Measurements from ENCODE around the gene AP3M1.
"Not testable (repeated sequence)": the region's sequence is repeated elsewhere in the genome, so short reads cannot be mapped to it uniquely, and the experiment has no call there.

Gene AP3M1, protein sequence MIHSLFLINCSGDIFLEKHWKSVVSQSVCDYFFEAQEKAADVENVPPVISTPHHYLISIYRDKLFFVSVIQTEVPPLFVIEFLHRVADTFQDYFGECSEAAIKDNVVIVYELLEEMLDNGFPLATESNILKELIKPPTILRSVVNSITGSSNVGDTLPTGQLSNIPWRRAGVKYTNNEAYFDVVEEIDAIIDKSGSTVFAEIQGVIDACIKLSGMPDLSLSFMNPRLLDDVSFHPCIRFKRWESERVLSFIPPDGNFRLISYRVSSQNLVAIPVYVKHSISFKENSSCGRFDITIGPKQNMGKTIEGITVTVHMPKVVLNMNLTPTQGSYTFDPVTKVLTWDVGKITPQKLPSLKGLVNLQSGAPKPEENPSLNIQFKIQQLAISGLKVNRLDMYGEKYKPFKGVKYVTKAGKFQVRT

DNA sequence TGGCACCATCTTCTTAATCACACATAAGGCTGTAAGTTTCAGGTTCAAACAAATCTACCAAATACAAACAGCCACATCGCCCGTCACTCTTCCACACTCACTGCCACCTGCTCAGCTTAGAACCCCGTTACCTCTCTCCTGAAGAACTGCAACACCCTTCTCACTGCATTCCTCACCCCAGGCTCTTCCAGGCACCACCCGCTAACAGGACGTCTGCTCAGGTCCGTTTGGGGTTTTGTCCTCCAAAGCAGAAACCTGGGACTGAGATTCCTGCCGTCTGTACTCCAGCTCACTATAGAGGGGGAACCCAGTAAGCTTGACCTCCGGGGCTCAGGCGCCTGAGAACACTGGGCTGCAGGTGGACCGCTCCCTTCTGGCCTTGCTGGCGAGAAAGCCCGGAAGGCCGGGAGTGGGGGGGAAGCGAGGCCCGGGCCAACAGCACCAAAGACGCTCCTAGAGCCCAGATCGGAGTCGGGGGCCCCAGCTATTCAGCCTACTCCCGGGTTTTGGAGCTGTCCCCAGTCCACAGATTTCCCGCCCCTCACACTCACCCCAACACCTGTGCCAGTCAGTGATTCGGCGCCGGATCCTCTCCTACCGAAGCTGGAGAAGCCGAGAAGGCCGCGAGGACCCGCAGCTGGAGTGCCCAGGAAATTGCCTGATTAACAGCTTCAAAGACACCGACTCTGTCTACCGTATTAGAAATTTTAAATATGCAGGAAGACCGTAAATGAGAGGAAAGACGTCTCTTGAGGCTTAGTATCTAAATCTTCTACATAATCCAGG is at the start of gene AP3M1:
AP3M1 (minus strand) TSS at position 625 of the 786 bp plus-strand sequence. CDS start 12,449 bp downstream, outside the sequence.
- no peak for DNase-seq (ENCODE audit: low read depth, low spot score)

DNA sequence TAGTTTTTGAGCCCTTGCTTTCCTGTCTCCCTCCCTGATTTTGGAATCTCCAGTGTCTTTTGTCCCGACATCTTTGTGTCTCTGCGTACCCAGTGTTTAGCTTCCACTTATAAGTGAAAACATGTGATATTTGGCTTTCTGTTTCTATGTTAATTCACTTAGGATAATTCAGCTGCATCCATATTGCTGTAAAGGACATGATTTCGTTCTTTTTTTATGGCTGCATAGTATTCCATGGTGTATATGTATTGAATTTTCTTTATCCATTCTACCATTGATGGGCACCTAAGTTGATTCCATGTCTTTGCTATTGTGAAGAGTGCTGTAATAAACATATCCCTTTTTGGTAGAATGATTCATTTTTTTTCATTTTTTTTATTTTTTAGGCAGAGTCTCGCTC is 48.7 kb upstream of the AP3M1 start:
- no peak for DNase-seq (ENCODE audit: low read depth, low spot score)

DNA sequence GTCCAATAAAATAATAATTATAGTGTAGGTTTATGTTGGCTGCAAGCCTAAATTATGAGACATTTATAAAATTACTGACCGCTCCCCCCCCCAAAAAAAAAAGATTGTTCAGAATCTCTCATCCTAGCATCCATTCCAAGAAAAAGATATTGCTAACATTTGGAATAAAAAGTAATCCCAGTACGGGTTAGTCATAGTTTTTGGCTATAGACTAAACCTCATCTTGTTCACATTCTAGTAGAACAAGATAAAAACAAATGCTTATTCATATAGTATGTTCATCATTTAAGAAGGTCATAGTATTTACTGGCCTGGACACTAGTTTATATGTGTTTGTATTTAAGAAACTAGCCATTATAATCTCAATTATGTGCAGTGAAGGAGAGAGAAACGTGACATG is 44.4 kb upstream of the AP3M1 start:
- no peak for DNase-seq (ENCODE audit: low read depth, low spot score)

DNA sequence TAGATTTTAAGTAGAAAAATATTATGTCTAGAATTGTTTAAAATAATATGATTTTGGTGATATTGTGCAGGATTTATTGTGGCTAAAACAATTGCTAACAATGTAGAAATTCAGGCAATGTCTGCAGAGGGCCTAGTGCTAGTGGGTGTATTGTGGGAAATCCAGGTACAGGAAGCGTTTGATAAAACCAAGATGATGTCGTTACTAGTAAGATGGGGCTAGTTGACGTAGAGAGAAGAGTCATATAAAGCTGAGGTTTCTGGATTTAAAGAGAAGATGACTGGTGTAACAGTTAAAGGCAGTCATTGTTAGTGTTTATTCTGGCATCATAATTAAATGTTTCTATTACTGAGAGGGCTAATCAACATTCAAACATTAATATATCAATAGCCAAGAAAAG is 43.9 kb upstream of the AP3M1 start:
- DNase-seq (ENCODE audit: low read depth, low spot score) = no peak

DNA sequence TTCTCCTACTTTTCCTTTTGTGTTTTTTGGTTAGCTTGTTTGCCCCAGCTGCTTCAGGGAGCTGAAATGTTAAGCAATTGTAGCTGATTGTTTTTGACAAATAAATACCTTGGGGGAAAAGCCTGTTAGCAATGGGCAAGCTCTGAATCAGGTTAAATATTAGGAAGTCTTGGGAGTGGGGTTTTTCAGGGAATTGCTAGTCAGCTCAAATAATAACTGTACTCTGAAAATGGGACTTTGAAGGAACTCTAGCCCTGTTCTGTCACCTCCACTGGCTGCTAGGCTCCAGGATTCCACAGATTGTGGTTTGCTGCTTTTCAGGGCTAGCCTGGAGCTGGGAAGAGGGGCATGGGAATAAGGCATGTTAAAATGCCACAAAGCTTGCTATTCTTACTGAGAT is 39.9 kb upstream of the AP3M1 start:
- no peak for DNase-seq (ENCODE audit: low read depth, low spot score)

DNA sequence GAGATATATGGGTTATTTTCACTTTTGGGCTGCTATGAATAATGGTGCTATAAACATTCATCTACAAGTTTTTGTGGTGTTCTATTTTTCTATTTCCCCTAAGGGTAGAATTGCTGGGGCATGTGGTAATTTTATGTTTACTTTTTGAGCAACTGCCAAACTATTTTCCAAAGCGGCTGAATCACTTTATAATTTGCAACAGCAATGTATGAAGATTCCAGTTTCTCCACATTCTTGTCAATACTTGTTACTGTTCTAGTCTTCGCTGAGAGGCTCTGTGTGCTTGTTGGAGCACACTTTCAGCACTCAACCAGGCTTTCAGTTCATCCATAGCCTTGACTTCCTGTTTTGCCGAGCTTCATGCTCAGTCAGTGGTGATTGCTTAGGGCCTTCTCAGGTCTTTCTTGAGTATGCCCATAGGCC is 39.4 kb upstream of the AP3M1 start:
- peak; percentile 45 for DNase-seq (ENCODE audit: low read depth, low spot score)

DNA sequence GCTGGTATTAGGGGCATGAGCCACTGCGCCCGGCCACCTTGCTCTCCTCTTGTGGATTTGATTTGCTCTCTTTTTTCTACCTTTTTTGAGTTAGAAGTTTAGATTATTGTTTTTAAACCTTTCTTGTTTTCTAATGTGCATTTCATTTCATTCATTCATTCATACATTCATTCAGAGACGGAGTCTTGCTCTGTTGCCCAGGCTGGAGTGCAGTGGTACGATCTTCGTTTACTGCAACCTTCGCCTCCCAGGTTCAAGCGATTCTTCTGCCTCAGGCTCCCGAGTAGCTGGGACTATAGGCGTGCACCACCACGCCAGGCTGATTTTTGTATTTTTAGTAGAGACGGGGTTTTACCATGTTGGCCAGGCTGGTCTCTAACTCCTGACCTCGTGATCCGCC is 38.0 kb upstream of the AP3M1 start:
- DNase-seq (ENCODE audit: low read depth, low spot score) = not testable (repeated sequence)

DNA sequence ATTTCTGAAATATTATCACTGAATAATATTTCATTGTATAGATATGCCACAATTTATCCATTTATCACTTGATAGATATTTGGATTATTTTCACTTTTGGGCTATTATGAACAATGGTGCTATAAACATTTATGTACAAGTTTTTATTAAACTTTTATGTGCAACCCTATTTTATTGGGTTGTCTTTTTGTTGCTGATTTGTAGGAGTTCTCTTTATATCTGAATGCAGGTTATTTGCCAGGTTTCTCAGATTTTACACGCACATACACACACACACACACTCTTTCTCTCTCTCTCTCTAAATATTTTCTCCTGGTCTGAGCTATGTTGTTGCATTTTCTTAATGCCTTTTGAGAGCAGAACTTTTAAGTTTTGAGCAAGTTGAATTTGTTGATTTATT is 36.6 kb upstream of the AP3M1 start:
- DNase-seq (ENCODE audit: low read depth, low spot score) = no peak

DNA sequence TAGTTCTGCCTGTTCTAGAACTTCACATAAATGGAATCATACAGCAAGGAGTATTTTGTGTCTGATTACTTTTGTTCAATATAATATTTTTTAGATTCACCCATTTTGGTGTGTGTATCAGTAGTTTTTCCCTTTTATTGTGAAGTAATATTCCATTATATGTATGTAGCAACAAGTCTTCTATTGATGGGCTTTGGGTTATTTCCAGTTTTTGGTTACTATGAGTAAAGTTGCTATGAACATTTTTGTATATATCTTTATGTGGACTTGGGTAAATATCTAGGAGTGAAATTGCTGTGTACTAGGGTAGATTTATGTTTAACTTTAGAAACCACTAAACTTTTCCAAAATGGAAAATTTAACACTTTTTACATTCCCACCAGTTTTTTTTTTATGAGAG is 36.0 kb upstream of the AP3M1 start:
- no peak for DNase-seq (ENCODE audit: low read depth, low spot score)

DNA sequence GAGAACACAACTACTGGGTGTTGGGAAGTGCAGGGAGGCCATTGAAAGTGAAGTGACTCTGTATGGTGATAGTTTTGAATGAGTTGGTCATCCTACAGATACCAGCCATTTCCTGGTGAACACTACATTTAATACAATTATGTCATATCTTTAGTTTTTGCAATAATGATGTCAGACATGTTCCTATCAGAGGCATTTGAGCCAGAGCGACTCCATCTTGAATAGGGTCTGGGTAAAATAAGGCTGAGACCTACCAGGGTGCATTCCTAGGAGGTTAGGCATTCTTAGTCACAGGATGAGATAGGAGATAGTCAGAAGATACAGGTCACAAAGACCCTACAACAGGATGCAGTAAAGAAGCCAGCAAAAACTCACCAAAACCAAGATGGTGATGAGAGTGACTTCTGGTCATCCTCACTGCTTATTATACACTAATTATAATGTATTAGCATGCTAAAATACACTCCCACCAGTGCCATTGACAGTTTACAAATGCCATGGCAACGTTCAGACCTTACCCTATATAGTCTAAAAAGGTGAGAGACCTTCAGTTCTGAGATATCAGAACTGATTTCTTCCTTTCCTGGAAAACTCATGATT is 28.6 kb upstream of the AP3M1 start:
- no peak for DNase-seq (ENCODE audit: low read depth, low spot score)

DNA sequence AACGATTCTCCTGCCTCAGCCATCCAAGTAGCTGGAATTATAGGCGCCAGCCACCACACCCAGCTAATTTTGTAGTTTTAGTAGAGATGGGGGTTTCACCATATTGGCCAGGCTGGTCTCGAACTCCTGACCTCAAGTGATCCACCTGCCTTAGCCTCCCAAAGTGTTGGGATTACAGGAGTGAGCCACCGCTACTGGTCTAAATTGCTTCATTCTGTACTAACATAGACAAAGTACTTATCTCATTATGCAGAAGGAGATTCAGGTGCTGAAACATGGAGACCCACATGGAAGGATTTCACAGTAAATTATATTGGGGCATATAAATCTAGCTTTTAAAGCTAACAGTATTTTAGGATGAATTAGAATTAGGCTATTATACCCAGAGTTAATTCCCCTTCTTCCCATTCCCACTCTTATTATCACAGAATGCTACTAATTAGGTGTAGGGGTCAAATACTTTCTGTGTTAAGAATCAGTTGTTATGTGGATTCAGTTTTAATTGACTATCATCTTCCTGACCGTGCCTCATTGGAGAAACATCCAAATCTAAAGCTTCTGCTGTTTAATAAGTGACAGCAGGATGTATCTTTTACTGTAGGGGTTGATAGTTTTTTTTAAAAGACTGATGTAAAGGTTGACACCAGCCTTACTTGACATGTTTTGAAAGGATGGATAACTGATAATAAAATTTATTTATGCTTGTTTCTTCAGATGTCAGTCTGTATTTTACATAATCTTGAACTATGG is 27.6 kb upstream of the AP3M1 start:
- DNase-seq (ENCODE audit: low read depth, low spot score) = no peak

DNA sequence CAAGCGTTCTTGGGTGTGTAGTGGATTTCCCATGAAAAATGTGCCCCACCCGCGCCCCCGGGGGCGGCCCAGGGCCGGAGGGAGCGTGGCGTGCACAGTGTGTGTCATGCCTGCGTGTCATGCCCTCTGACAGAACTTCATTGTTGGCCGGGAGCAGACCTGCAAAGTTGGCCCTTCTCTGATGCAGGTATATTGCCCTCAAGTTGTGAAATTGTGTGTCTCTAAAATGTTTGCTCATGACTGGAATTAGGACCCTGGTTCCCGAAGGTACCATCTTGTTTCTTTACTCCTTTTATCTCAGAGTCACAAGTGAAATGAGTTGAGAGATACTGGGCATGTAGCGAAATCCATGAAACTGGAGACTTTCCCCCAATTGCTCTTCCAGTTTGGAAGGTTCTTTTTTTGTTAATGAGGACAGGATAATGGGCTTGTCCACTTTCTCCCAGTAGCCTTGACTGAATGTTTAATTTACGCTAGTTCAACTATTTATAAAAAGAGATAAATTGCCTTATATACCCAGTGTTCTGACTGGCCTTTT is 26.6 kb upstream of the AP3M1 start:
- DNase-seq (ENCODE audit: low read depth, low spot score) = no peak

DNA sequence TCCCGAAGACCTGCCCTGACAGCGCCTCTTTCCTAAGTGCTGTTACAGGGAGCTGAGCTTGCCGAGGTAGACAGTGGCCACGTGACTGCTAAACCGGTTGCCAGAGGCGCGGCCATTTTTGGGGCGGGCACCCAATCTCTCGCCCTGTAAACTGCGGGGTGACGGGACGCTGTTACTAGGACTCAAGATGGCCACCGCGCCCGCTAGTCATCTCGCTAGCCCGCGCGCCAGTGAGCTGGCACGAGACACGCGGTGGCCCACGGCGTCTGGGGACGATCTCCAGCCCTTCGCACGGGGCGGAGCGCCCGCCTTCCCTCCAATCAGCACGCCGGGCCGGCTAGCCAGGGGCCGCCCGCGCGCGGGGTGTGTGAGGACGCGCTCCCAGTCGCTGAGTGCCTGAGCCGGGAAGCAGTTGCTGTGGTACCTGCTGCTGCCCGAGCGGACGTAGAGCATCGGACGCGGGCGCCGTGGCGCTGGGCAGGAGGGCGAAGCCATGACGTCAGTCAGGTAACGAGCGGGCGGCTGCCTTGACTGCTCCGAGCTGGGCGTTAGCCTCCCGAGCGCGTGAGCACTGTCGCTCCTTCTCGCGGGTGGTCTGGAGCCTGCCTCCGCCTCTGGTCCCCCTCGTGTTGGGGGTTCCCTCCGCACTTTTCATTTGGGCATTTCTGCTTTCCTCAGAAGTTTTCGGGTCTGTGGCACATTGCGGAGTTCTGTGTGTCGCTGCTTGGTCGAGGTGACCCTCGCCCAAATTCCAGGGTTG is 25.9 kb upstream of the AP3M1 start:
- DNase-seq (ENCODE audit: low read depth, low spot score) = peak; percentile 81

DNA sequence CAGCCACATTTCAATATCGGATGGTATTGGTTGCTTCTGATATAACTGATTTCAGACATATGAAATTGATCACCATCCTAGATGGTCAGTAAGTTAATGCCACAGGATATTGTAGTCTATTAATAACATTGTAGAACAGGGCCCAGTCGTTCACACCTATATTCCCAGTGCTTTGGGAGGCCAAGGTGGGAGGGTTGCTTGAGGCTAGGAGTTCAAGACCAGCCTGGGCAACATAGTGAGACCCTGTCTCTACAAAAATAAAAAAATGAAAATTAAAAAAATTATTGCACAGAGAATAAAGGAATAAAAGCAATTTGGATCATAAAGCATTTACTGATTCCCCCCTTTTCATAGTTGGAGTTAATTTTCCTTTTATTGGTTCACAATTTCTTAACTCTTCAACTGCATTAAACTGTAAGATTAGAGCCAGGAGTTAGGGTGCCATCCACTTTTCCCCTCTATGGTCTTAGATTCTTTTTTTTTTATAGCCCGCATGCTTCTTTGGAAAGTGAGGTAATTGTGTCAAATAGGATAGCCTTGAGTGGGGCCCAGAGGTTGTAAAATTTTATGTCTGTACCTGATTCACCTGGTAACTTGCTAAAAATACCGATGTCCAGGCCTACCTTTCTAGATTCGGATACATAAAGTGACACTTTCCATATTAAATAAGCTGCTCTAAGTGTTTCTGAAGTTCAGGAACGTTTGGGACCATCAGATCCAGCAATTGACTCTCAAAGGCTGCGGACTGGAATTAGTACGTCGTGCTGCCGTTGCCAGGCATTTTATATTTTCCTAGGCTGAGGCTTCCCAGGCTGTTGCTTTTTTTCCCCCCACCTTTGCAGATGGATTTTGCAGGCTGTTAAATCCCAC is 25.1 kb upstream of the AP3M1 start:
- DNase-seq (ENCODE audit: low read depth, low spot score) = no peak

DNA sequence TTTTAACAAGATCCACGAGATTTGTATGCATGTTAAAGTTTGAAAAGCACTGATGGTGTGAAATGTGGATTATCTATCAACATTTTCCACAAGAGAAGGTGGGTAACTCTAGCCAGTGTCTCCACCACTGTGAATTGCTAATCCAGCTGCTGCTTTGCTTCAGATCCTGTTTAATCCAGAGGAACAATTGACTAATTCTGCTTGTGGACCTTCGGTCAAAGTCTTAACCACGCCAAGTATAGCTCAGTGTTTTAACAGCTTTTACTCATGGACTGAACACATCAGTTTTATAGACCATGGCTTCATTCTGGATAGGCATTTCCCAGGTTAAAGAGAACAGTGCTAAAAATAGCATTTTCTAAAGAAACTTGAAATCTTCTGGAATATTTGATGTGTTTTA is 23.9 kb upstream of the AP3M1 start:
- DNase-seq (ENCODE audit: low read depth, low spot score) = no peak

DNA sequence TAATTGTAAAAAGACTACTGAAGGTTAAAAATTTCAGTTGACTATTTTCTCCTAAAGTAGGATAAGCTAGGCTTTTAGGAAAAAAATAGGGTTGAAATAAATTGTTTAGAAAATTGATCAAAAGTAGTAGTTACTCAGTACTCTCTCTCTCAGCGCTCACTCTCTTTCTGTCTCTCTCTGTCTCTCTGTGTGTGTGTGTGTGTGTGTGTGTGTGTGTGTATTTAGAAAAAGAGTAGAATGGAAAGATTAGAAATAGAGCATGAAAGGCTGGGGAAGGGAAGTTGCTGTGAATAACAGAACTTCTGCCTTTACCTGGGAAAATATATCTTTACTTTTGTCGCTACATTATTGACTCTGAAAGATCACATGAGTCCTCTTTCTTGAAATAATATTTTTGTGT is 21.0 kb upstream of the AP3M1 start:
- DNase-seq (ENCODE audit: low read depth, low spot score) = no peak

DNA sequence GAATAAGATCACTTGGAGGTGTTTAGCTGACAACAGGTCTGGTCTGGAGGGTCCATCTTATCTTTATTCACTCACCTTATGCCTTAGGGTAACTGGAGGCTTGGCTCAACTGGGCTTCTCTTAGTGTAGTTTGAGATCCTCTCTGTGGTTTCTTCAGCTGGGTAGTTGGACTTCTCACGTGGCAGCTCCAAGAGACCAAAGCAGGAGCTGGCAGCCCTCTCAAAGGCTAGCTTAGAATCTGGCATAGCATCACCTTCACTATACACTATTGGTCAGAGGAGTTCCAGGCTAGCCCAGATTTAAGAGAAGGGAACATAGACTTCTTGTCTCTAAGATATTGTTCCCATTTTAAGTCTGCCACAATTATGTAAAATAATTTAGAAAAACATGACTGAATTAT is 16.8 kb upstream of the AP3M1 start:
- DNase-seq (ENCODE audit: low read depth, low spot score) = no peak

DNA sequence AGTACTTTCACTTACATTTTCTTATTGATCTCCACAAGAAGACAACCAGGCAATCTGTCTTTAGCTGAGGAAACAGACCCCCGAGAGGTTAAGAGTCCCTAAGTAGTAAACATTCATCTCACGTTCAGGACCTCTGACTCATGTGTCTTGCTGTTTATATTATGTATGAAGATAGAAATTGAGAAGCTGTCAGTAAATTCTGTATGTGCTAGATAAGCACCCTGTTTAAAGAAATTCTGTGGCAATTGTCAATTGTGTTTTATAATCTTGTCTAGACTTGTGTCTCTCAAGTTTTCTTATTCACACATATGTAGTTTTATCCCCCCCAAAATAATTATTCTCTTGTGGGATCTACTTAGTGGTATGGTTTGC is 14.9 kb upstream of the AP3M1 start:
- no peak for DNase-seq (ENCODE audit: low read depth, low spot score)

DNA sequence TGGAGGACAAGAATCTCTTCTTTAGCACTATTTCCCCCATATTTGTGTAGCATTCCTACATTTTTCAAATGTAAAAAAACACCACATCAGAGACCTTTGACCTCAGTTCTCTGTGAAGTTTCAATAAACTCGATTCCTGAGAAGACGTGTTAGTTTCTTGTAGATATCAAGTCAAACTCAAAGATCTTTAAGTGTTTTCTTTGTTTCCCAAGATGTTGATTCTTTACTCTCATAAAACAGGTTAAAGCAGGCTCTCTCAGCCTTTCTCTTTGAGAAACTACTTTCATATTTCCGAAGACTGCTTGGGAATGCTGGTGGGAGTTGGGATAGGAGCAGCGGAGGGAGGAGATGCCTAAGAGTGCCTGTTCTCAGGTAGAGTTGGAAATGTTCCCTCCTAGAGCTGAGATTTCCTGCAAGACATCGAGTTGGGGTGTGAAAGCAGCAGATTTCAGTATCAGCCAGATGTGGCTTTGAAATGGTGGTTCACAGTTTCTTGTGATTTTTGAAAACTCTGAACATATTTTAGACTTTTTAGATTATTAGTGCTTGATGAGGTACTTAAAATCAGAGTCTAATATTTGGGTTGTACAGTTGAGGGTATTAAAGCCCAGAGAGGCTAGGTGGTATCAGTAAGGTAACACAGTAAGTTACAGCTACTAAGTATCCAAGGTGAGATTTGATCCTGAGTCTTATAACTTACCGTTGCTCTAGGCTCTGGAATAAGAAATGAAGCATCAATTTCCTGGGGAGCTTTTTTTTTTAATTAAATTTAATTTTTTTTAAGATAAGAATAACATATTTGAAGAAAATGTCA is 14.3 kb upstream of the AP3M1 start:
- no peak for DNase-seq (ENCODE audit: low read depth, low spot score)

Data from smooth muscle cell of the brain vasculature (primary cell).